ENCODE data around the gene CYFIP1. TPM values are rescaled to one million over a fixed set of nuclear protein-coding genes. Genes with fewer than 3 reads are reported as not detected.

CYFIP1 gene
- total RNA-seq (2021; ENCODE audit: unreplicated experiment): 159 TPM
- polyA plus RNA-seq (2012; ENCODE audit: insufficient read length): 137 TPM
- percentile 79 among the genes with signal in this experiment for Bru-seq, nascent RNA
- percentile 78 among the genes with signal in this experiment for BruChase-seq, experiment 1, labeled RNA remaining after a 2-hour chase
- BruChase-seq, experiment 2, labeled RNA remaining after a 6-hour chase: percentile 85 among the genes with signal in this experiment
- long read RNA-seq, full-length matches to known transcripts: 212 of 447 reads
- long read RNA-seq, partial matches to known transcripts: 195 of 447 reads
- long read RNA-seq, other reads (novel, unspliced or antisense): 40 of 447 reads

DNA sequence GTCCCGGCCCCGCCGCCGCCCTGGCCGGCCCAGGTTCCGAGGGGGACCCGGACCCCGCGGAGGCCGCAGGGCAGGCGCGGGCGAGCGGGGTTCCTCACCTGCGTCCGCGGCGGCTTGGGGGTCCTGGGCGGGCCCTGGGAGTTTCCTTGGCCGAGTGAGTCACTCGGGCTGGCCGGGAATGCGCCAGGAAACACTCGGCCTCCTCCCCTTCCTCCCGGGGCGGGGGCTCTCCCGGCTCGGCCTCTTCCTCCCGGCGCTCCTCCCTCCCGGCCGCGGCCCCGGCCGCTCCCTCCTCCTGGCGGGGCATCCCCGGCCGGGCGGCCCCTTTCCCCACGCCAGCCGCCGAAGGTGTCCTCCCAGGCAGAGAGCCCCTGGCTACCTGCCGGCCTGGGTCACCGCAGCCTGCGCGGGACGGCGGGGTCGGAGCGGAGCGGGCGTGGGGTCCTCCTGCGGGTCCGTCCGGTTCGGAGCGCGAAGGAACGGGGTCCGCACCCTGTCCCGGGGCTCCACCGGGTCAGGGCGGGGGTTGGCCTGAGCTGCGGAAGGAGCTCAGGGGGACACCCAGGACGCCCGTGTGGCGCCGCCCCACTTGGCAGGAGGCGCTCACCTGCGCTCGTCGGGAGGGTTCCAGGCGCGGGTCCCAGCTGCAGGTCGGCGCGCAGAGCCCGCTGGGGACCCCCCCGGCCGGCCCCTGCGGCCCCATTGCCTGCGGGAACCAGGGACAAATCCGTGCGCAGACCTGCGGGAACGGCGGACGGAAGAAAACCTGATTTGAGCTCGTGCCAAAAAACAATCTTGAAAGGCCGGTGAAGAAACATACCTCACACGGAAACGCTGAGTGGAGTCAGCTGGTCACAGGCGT, at the start of gene CYFIP1:
Gene CYFIP1, minus strand, starts transcription at position 180 of the 862 bp plus-strand sequence. CDS start 33,083 bp downstream, outside the sequence.
- BruUV-seq (replicated peaks): no TSS peak
- Histone ChIP-seq H3K36me3 (ENCODE audit: control insufficient read depth, insufficient read depth, low read length) (no peaks in the 10 kb centered on the region), H3K27ac (ENCODE audit: low read length) (peak within 1 kb of the TSS; percentile 77), H3K4me1 (ENCODE audit: control insufficient read depth, insufficient read depth, low read length) (0 out of 2 replicates have a peak, but pooled peaks cover 6% of the 10 kb centered on the region), H3K27me3 (ENCODE audit: control insufficient read depth, insufficient read depth, low read length) (no peaks in the 10 kb centered on the region), H3K4me3 (ENCODE audit: low read depth in 2 of 2, low read length in 2 of 2) (peak within 1 kb of the TSS; percentile 77 to 100), H3K9me3 (ENCODE audit: control insufficient read depth, insufficient read depth, low read depth, low read length) (no peaks in the 10 kb centered on the region)
- peak; percentile 95 for ATAC-seq
- intact Hi-C loops (cut with micrococcal nuclease; ENCODE audit: unreplicated experiment): loop anchor here (10.0 kb wide), 1 partner anchor 54 kb away; the partner anchor contains the start of gene TUBGCP5
- ChIA-PET CTCF (interaction anchor here (0.6 kb wide), 1 partner anchor 75 kb away, joined by 4 read pairs; no protein-coding TSS in a partner anchor), POLR2A (no interaction called here)
- in situ Hi-C loops (cut with HindIII; ENCODE audit: low pct_unique_long_range_greater_than_20kb, low sequenced_read_pairs): no loop called here
- TF ChIP-seq POLR2AphosphoS5 (IDR thresholded peaks at IDR 0.05; ENCODE audit: low read depth, low read length): peak; percentile 57; the same call in 1 of the 2 replicates
- TF ChIP-seq TCF7L2 (IDR thresholded peaks at IDR 0.05; ENCODE audit: low read depth, low read length): no peak
- TF ChIP-seq, protein P1, sequence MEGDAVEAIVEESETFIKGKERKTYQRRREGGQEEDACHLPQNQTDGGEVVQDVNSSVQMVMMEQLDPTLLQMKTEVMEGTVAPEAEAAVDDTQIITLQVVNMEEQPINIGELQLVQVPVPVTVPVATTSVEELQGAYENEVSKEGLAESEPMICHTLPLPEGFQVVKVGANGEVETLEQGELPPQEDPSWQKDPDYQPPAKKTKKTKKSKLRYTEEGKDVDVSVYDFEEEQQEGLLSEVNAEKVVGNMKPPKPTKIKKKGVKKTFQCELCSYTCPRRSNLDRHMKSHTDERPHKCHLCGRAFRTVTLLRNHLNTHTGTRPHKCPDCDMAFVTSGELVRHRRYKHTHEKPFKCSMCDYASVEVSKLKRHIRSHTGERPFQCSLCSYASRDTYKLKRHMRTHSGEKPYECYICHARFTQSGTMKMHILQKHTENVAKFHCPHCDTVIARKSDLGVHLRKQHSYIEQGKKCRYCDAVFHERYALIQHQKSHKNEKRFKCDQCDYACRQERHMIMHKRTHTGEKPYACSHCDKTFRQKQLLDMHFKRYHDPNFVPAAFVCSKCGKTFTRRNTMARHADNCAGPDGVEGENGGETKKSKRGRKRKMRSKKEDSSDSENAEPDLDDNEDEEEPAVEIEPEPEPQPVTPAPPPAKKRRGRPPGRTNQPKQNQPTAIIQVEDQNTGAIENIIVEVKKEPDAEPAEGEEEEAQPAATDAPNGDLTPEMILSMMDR (IDR thresholded peaks at IDR 0.05): no peak
- peak; percentile 20; the same call in 1 of the 2 replicates for TF ChIP-seq SIN3A (IDR thresholded peaks at IDR 0.05; ENCODE audit: borderline replicate concordance, insufficient read depth, low read depth, low read length)
- no peak for DNase-seq (ENCODE audit: low read depth, low spot score)

DNA sequence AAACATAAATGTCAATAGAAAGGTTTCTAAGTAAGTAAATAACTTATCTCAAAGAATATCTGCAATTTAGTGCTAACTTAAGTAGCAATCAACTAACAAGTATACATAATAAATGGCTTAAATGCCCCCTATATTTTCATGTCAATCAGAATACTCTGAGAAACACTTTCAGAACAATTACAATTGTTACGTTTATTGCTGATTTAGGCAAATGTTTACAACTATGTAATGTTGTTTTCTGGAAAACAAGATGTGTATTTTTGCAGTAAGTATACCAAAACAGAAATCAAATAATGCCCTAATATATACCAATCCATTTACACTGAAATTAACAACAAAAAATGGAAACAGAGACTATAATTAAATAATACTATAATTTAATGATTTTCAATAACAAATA, 46.0 kb upstream of the CYFIP1 start:
- POLR2A ChIA-PET: no interaction called here
- no peak for ATAC-seq
- intact Hi-C loops (cut with micrococcal nuclease; ENCODE audit: unreplicated experiment) (no loop called here), in situ Hi-C loops (cut with HindIII; ENCODE audit: low pct_unique_long_range_greater_than_20kb, low sequenced_read_pairs) (no loop called here)
- no peak for DNase-seq (ENCODE audit: low read depth, low spot score)
- Histone ChIP-seq H3K36me3 (ENCODE audit: control insufficient read depth, insufficient read depth, low read length) (peaks cover 31% of the 10 kb centered on the region), H3K27ac (ENCODE audit: low read length) (no peak overlapping the region), H3K4me3 (ENCODE audit: low read depth in 2 of 2, low read length in 2 of 2) (no peak overlapping the region), H3K4me1 (ENCODE audit: control insufficient read depth, insufficient read depth, low read length) (no peaks in the 10 kb centered on the region), H3K9me3 (ENCODE audit: control insufficient read depth, insufficient read depth, low read depth, low read length) (no peaks in the 10 kb centered on the region), H3K27me3 (ENCODE audit: control insufficient read depth, insufficient read depth, low read length) (no peaks in the 10 kb centered on the region)
- no TSS peak for BruUV-seq (replicated peaks)
- CTCF ChIA-PET: no interaction called here
- TF ChIP-seq TCF7L2 (IDR thresholded peaks at IDR 0.05; ENCODE audit: low read depth, low read length) (no peak), POLR2AphosphoS5 (IDR thresholded peaks at IDR 0.05; ENCODE audit: low read depth, low read length) (no peak), SIN3A (IDR thresholded peaks at IDR 0.05; ENCODE audit: borderline replicate concordance, insufficient read depth, low read depth, low read length) (no peak), REST (IDR thresholded peaks at IDR 0.05; ENCODE audit: insufficient read depth in 1 of 2, low read depth in 2 of 2, low read length in 1 of 2) (no peak)
- TF ChIP-seq, protein P1 (IDR thresholded peaks at IDR 0.05): no peak
